ENCODE data around the gene CFAP410. TPM values are rescaled to one million over a fixed set of nuclear protein-coding genes. Genes with fewer than 3 reads are reported as not detected.

The CFAP410 gene
- total RNA-seq, 2 donors from 2014 or later = 19.8 to 21.4 TPM

DNA sequence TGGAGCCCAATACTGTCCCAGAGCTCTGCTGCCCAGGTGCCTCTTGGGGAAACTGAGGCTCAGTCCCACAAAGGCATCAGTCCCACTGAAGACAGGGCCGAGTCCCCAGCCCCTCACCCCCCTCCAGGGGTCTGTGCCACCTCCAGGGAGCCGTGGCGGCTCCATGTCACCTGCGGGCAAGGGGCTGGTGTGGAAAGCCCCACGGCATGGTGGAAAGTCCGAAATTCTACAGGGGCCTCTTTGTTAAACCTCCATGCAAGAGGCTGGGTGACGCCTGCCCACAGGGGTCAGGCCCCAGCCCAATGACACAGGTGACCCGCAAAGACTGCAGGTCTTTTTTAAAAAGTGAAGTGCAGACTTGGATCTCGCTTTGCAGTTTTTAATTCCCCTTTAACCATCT is 56.8 kb downstream of the CFAP410 start:
- no peak for DNase-seq
- H3K9me3 ChIP-seq = no peaks in the 10 kb centered on the region
- H3K4me3 ChIP-seq = no peak overlapping the region
- peaks cover 12% of the 10 kb centered on the region for H3K27me3 ChIP-seq
- H3K4me1 ChIP-seq = no peaks in the 10 kb centered on the region
- no peak overlapping the region for H3K9ac ChIP-seq (ENCODE audit: low read depth in 2 of 2, low read length in 2 of 2)
- H3K36me3 ChIP-seq = no peaks in the 10 kb centered on the region
- H3K27ac ChIP-seq = no peak overlapping the region
- TF ChIP-seq CTCF (IDR thresholded peaks at IDR 0.05) = no peak
- intact Hi-C loops (cut with DNase I) = no loop called here

- Histone ChIP-seq H3K27me3 (peaks cover 12% of the 10 kb centered on the region), H3K9me3 (no peaks in the 10 kb centered on the region), H3K4me3 (no peak overlapping the region), H3K36me3 (no peaks in the 10 kb centered on the region), H3K4me1 (no peaks in the 10 kb centered on the region), H3K27ac (no peak overlapping the region), H3K9ac (ENCODE audit: low read depth in 2 of 2, low read length in 2 of 2) (no peak overlapping the region)
- DNase-seq = no peak
- no peak for TF ChIP-seq CTCF (IDR thresholded peaks at IDR 0.05)
- intact Hi-C loops (cut with DNase I) = no loop called here
Observed at GRCh38 chr21:44281801-44282200, 57.4 kb downstream of the CFAP410 start.

GRCh38 chr21:44279354-44280260 is 59.6 kb downstream of the CFAP410 start:
- no peak for DNase-seq
- intact Hi-C loops (cut with DNase I) = no loop called here
- no peak overlapping the region for H3K4me3 ChIP-seq

More at GRCh38 chr21:44279354-44280260, 59.6 kb downstream of the CFAP410 start:
- no peaks in the 10 kb centered on the region for H3K9me3 ChIP-seq
- H3K36me3 ChIP-seq = no peaks in the 10 kb centered on the region
- no peak for TF ChIP-seq CTCF (IDR thresholded peaks at IDR 0.05)
- no peaks in the 10 kb centered on the region for H3K27me3 ChIP-seq
- no peaks in the 10 kb centered on the region for H3K4me1 ChIP-seq
- no peak overlapping the region for H3K9ac ChIP-seq (ENCODE audit: low read depth in 2 of 2, low read length in 2 of 2)
- H3K27ac ChIP-seq = no peak overlapping the region

Other genes with a start within 250 kb of the CFAP410 start
- gene PWP2, start 232.0 kb downstream of the CFAP410 start, total RNA-seq = 1 to 10 TPM; 2.3 to 3.1 TPM
- gene GATD3, start 205.7 kb downstream of the CFAP410 start, total RNA-seq = 10 to 100 TPM in 1 of 2 donors, 1 to 10 TPM in 1; 6.5 to 10.6 TPM
- 1 to 10 TPM; 4.0 to 4.9 TPM for gene ICOSLG, start 98.4 kb downstream of the CFAP410 start, total RNA-seq
- not detected for gene DNMT3L, start 77.5 kb downstream of the CFAP410 start, total RNA-seq
- gene AIRE, start 53.5 kb downstream of the CFAP410 start, total RNA-seq = under 1 TPM in 1 of 2 donors, not detected in 1; 0.11 TPM
- 100 to 1,000 TPM; 300 to 332 TPM for gene PFKL, start 39.3 kb downstream of the CFAP410 start, total RNA-seq
- 1 to 10 TPM; 2.6 to 4.2 TPM for gene TRPM2, start 14.2 kb upstream of the CFAP410 start, total RNA-seq
- gene LRRC3, start 116.1 kb upstream of the CFAP410 start, total RNA-seq = 1 to 10 TPM; 2.0 to 2.7 TPM
- gene KRTAP10-1, start 200.8 kb upstream of the CFAP410 start, total RNA-seq = not detected
- gene KRTAP10-2, start 212.1 kb upstream of the CFAP410 start, total RNA-seq = not detected
- gene KRTAP10-3, start 219.4 kb upstream of the CFAP410 start, total RNA-seq = not detected
- gene KRTAP10-4, start 234.3 kb upstream of the CFAP410 start, total RNA-seq = not detected
- not detected for gene KRTAP10-5, start 241.2 kb upstream of the CFAP410 start, total RNA-seq

All from colonic mucosa (tissue), 4 donors.